Measurements from ENCODE around the gene ATP6V0E2. TPM values are rescaled to one million over a fixed set of nuclear protein-coding genes. Genes with fewer than 3 reads are reported as not detected.

Gene ATP6V0E2
- total RNA-seq, 2 donors from 2014 or later: 10.8 to 14.1 TPM

- intact Hi-C loops (cut with DNase I, micrococcal nuclease): no loop called here
- ATAC-seq (no peak), DNase-seq (no peak)
Observed at GRCh38 chr7:149859369-149859768, 14.4 kb upstream of the ATP6V0E2 start.

DNA sequence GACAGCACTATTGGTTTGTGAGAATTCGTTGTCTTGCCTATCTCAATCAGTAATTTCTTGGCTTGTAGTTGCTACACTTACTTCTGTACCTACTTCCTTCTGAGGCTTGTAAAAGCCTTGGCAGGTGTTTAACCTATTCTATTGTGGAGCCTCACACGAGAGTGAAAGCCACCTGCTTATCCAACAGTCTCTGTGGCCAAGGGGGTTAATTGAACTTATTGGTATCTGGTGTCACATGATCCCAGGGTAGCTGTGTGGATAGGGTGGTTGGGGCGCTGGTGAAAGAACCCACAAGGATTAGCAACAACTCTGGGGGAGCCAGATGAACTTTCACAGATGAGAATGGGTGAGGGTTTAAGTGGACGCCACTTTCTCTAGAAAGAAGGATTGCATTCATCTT lies 13.9 kb upstream of the ATP6V0E2 start:
- ATAC-seq (no peak), DNase-seq (no peak)

DNA sequence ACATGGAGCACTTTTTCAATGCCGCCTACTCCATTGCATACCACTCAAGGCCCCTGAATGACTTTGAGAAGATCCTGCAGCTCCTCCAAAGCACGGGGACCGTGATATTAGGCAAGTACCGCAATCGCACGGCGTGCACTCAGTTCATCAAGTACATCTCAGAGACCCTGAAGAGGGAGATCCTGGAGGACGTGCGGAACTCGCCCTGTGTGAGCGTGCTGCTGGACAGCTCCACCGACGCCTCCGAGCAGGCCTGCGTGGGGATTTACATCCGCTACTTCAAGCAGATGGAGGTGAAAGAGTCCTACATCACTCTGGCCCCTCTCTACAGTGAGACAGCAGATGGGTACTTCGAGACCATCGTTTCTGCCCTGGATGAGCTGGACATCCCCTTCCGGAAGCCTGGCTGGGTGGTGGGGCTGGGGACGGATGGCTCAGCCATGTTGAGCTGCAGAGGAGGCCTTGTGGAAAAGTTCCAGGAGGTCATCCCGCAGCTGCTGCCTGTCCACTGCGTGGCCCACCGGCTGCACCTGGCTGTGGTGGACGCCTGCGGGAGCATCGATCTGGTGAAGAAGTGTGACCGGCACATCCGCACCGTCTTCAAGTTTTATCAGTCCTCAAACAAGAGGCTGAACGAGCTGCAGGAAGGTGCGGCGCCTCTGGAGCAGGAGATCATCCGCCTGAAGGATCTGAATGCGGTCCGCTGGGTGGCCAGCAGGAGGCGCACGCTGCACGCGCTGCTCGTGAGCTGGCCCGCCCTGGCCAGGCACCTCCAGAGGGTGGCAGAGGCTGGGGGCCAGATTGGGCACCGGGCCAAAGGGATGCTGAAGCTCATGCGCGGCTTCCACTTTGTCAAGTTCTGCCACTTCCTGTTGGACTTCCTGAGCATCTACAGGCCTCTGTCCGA lies 12.7 kb upstream of the ATP6V0E2 start:
- intact Hi-C loops (cut with DNase I, micrococcal nuclease): no loop called here
- no peak for DNase-seq
- ATAC-seq: no peak

More for the DNA sequence above, 13.9 kb upstream of the ATP6V0E2 start:
- intact Hi-C loops (cut with DNase I, micrococcal nuclease): no loop called here

GRCh38 chr7:149861728-149862045 lies 12.1 kb upstream of the ATP6V0E2 start:
- intact Hi-C loops (cut with DNase I, micrococcal nuclease): no loop called here
- no peak for ATAC-seq

GRCh38 chr7:149862156-149862555 lies 11.6 kb upstream of the ATP6V0E2 start:
- intact Hi-C loops (cut with DNase I, micrococcal nuclease): no loop called here
- DNase-seq: no peak
- ATAC-seq: no peak

More at GRCh38 chr7:149861728-149862045, 12.1 kb upstream of the ATP6V0E2 start:
- DNase-seq: no peak

DNA sequence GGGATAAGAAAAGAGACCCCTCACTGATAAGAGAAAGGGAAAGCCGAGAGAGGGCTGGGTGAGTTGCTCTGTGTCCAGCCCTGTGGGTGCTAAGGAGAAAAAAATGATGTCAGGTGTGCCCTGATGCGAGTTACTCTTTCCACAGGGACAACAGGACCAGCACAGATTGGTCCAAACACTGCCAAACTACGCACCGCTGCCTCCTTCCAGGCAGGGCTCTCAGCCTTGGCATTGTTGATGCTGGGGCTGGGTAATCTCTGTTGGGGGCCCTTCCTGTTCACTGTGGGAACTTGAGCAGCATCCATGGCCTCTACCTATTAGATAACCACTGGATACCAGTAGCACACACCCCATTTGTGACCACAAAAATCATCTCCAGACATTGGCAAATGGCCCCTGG lies 10.3 kb upstream of the ATP6V0E2 start:
- DNase-seq (no peak), ATAC-seq (no peak)
- intact Hi-C loops (cut with DNase I, micrococcal nuclease): no loop called here

DNA sequence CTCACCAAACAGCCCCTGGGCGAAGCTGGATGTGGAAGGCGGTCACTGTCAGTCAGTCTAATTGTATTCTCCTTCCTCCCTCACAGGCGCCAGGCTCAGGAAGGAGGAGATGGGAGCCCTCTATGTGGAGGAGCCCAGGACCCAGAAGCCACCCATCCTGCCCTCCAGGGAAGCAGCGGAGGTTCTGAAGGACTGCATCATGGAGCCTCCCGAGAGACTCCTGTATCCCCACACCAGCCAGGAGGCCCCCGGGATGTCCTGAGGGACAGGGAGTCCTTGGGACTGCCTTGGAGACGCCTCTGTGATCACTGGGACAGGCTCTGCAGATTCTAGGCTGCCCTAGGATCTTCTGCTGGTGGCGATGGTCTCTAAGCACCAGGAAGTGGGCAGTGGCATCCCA lies 9.7 kb upstream of the ATP6V0E2 start:
- DNase-seq: no peak
- ATAC-seq: no peak
- intact Hi-C loops (cut with DNase I, micrococcal nuclease): no loop called here

DNA sequence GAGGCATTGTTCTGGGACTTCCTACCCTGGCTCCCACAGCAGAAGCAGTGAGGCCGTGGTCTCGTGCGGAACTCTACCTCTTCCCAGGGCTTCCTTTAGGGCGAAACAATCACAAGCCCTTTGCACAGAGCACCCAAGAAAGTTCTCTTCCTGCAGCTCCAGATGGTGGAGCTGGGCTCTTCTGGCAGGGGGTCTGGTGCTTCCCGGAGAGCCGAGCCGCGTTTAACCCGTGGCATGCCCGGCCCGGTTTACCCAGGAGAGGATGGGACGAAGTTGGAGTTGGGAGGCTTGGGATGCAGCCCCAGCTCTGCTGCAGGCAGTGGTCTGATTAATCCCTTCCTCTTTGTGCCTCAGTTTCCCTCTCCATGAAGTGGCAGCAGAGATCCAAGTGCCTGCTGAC lies 9.0 kb upstream of the ATP6V0E2 start:
- ATAC-seq (no peak), DNase-seq (no peak)
- intact Hi-C loops (cut with DNase I, micrococcal nuclease): no loop called here

- intact Hi-C loops (cut with DNase I, micrococcal nuclease): no loop called here
- DNase-seq (no peak), ATAC-seq (no peak)
Observed at GRCh38 chr7:149865437-149865836, 8.3 kb upstream of the ATP6V0E2 start.

GRCh38 chr7:149866139-149866778 lies 7.5 kb upstream of the ATP6V0E2 start:
- intact Hi-C loops (cut with DNase I, micrococcal nuclease): no loop called here

DNA sequence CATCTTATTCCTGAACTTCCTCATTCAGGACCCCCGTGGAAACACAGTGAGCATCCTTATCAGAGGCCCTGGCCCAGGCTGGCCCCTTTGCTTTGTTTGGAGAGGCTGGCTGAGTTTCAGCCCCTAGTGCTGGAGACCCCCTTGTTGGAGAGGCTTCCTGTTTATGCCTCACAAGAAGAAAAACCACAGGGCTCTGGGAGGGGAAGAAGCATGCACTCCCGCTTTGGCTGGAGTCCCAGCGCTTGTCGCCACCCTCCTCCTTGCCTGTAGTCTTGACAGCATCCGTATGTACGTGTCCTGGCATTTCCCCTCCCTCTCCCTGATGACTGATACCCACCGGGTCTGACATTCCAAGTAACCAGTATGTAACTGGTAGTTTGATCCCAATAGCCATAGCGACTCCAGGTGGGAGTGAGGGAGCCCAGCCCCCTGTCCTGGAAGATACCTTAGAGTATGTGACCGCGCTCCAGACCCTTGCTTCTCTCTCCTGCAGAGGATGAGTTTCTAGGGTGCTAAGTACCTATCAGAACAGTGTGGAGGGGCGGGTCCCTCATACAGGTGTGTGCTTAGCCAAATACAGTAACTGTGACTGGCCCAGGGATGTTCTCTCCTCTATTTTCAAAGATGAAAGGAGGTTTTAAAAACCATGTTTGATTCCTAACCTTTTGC lies 6.9 kb upstream of the ATP6V0E2 start:
- ATAC-seq (no peak), DNase-seq (no peak)
- intact Hi-C loops (cut with DNase I, micrococcal nuclease): no loop called here

More at GRCh38 chr7:149866139-149866778, 7.5 kb upstream of the ATP6V0E2 start:
- ATAC-seq (no peak), DNase-seq (no peak)

GRCh38 chr7:149867762-149868622 lies 5.8 kb upstream of the ATP6V0E2 start:
- intact Hi-C loops (cut with DNase I, micrococcal nuclease): no loop called here
- ATAC-seq (no peak), DNase-seq (no peak)

- no peak for DNase-seq
- intact Hi-C loops (cut with DNase I, micrococcal nuclease): no loop called here
- no peak for ATAC-seq
Observed at GRCh38 chr7:149868623-149869290, 5.0 kb upstream of the ATP6V0E2 start.

- intact Hi-C loops (cut with DNase I, micrococcal nuclease): no loop called here
- ATAC-seq: no peak
Observed at GRCh38 chr7:149869291-149869650, 4.5 kb upstream of the ATP6V0E2 start.

DNA sequence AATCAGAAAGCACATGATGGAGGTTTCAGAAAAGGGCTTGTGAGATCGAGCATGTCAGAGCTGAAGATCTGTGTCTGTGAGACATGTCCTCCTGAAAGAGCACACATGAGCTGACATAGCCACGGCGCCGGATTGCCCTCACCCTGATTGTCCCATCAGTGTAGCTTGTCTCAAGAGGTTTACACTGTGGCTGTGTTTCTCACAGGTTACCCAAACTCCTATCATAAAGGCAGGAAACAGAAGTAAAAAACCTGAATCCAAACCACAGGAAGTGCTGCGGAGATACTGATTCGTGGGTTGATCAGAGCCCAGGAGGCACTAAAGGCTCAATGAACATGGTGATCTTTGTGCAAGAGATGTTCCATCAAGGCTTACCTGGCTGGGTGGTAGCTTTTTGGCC lies 3.9 kb upstream of the ATP6V0E2 start:
- intact Hi-C loops (cut with DNase I, micrococcal nuclease): no loop called here
- no peak for DNase-seq
- ATAC-seq: no peak

More at GRCh38 chr7:149869291-149869650, 4.5 kb upstream of the ATP6V0E2 start:
- no peak for DNase-seq

DNA sequence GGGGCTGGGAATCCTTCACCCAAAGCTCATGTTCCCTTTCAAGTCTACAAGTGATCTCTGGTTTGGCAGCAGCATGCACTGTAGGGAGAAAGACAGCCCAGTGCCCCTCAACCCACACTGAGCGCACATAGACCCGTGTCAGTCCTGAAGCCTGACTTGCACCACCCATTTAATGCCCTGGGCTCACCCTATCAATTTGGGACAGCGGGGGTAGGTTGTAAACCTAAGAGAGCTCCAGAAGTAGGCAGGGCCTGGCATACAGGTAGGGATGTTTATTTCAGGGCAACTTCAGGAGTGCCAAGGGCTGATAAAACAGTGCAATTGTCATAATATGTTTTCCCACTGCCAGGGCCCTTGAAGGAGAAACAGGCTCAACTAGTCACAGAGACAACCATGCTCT lies 3.5 kb upstream of the ATP6V0E2 start:
- no peak for ATAC-seq
- DNase-seq: no peak
- intact Hi-C loops (cut with DNase I, micrococcal nuclease): no loop called here

DNA sequence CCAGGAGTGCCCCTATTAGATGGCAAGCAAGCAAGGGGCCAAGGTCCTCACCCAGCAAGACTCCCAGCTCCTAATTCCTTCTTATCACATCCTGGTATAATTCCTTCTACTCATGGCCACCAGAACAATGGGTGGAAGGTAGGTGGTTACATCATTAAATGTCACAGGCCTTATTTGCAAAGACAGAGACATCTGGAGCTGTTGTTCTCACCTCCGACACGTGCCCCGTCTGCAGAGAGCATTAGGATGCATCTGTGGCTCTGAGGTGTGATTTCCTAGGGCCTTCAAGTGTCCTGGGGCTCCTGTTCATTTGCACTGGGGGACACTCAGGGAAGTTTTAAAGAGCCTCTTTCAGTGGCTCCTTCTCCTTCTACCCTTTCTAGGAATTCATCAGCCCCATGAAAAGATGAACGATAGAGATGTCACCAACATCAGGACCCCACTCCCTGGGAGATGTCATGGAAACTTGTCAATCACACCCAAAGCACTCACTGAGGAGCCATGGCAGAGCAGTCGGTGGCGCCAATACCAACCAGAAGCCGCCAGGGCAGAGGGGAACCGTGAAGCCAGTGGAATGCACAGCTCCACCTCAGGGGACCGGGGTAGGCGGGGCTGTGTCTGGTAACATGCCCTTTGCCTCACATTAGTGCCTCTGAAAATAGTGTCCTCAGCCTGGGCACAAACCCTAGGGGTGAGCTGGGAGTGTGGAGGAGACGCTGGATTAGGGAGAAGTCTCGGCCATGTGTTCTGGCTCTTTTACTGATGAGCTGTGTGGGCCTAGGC lies 2.9 kb upstream of the ATP6V0E2 start:
- DNase-seq (no peak), ATAC-seq (no peak)
- intact Hi-C loops (cut with DNase I, micrococcal nuclease): no loop called here

DNA sequence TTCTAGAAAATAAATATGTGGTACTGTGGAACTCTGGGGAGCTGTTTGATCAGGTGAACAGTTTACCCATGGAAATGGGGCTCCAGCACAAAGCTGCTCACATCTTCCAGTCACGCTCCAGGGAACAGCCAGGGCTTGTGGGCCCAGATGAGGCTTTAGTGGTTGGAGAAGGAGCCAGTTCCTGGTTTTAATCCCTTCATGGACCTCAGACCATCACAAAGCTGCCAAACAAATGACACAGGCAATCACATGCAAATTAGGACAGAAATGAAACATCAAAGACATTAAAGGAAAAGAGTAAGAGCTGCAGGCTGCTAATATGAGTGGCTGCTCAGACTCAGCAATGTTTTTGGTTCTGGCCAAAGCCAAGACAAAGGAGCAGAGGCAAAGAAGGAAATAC lies 2.2 kb upstream of the ATP6V0E2 start:
- ATAC-seq (no peak), DNase-seq (no peak)
- intact Hi-C loops (cut with DNase I, micrococcal nuclease): no loop called here

All from left colon (tissue), 2 donors.